ENCODE results near the gene SLC5A8. TPM values are rescaled to one million over a fixed set of nuclear protein-coding genes. Genes with fewer than 3 reads are reported as not detected.

The SLC5A8 gene
- polyA plus RNA-seq (2011; rRNA removed) (not detected in 2 replicates), polyA minus RNA-seq (2011; rRNA and poly(A)+ RNA removed) (not detected in 2 replicates)

- DNase-seq (ENCODE audit: low read depth, low spot score): no peak
- Histone ChIP-seq H3K4me3 (ENCODE audit: low read depth, low read length) (no peak within 1 kb of the TSS), H3K27me3 (ENCODE audit: control insufficient read depth, insufficient read depth, low read length) (peaks cover 11% of the 10 kb centered on the region), H3K27ac (ENCODE audit: low read depth, low read length) (no peak within 1 kb of the TSS), H3K9me3 (ENCODE audit: control insufficient read depth, insufficient read depth, low read length) (no peaks in the 10 kb centered on the region; the same call in 1 of the 2 replicates)
- CTCF ChIA-PET: no interaction called here
- TF ChIP-seq CTCF (IDR thresholded peaks at IDR 0.05; ENCODE audit: low read depth, low read length): no peak
- POLR2A ChIA-PET: no interaction called here
Measured at GRCh38 chr12:101209319-101210302, at the start of gene SLC5A8. SLC5A8 (minus strand) TSS chr12:101210238; CDS start chr12:101209848, 390 bp downstream.

GRCh38 chr12:101257357-101257756, 47.3 kb upstream of the SLC5A8 start:
- Histone ChIP-seq H3K4me3 (ENCODE audit: low read depth, low read length) (no peak overlapping the region), H3K9me3 (ENCODE audit: control insufficient read depth, insufficient read depth, low read length) (no peaks in the 10 kb centered on the region), H3K27me3 (ENCODE audit: control insufficient read depth, insufficient read depth, low read length) (no peaks in the 10 kb centered on the region), H3K27ac (ENCODE audit: low read depth, low read length) (no peak overlapping the region)
- CTCF ChIA-PET: no interaction called here
- no peak for DNase-seq (ENCODE audit: low read depth, low spot score)
- POLR2A ChIA-PET: no interaction called here
- no peak for TF ChIP-seq CTCF (IDR thresholded peaks at IDR 0.05; ENCODE audit: low read depth, low read length)

- Histone ChIP-seq H3K4me3 (ENCODE audit: low read depth, low read length) (no peak overlapping the region), H3K9me3 (ENCODE audit: control insufficient read depth, insufficient read depth, low read length) (no peaks in the 10 kb centered on the region), H3K27me3 (ENCODE audit: control insufficient read depth, insufficient read depth, low read length) (no peaks in the 10 kb centered on the region), H3K27ac (ENCODE audit: low read depth, low read length) (no peak overlapping the region)
- ChIA-PET CTCF (no interaction called here), POLR2A (no interaction called here)
- no peak for TF ChIP-seq CTCF (IDR thresholded peaks at IDR 0.05; ENCODE audit: low read depth, low read length)
- DNase-seq (ENCODE audit: low read depth, low spot score): no peak
Measured at GRCh38 chr12:101256266-101256665, 46.2 kb upstream of the SLC5A8 start.

DNA sequence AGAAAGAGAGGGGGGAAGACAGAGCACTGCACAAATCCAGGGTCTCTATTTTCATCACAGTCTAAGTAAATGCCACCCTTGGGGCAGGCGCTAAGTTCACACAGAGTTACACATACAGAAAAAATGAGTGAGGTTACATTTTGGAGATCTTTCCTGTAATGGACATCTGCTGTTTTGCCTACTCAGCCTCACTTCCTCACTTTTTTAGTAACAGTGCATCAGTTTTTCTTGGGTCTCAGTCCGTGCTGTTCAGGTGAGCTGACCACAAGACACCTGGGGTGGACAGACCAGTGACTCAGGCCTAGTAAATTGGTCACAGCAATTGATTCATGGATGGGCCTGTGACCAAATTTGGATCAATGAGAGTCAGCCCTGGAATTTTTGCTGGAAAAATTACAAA, 33.6 kb upstream of the SLC5A8 start:
- no peak for DNase-seq (ENCODE audit: low read depth, low spot score)
- H3K27ac ChIP-seq (ENCODE audit: low read depth, low read length): no peak overlapping the region
- H3K4me3 ChIP-seq (ENCODE audit: low read depth, low read length): no peak overlapping the region
- TF ChIP-seq CTCF (IDR thresholded peaks at IDR 0.05; ENCODE audit: low read depth, low read length): no peak
- H3K9me3 ChIP-seq (ENCODE audit: control insufficient read depth, insufficient read depth, low read length): peaks cover 6% of the 10 kb centered on the region
- ChIA-PET CTCF (no interaction called here), POLR2A (no interaction called here)
- H3K27me3 ChIP-seq (ENCODE audit: control insufficient read depth, insufficient read depth, low read length): no peaks in the 10 kb centered on the region

GRCh38 chr12:101243074-101243473, 33.0 kb upstream of the SLC5A8 start:
- Histone ChIP-seq H3K9me3 (ENCODE audit: control insufficient read depth, insufficient read depth, low read length) (peaks cover 6% of the 10 kb centered on the region), H3K27me3 (ENCODE audit: control insufficient read depth, insufficient read depth, low read length) (no peaks in the 10 kb centered on the region), H3K4me3 (ENCODE audit: low read depth, low read length) (no peak overlapping the region), H3K27ac (ENCODE audit: low read depth, low read length) (no peak overlapping the region)
- CTCF ChIA-PET: no interaction called here
- no peak for DNase-seq (ENCODE audit: low read depth, low spot score)
- POLR2A ChIA-PET: no interaction called here
- TF ChIP-seq CTCF (IDR thresholded peaks at IDR 0.05; ENCODE audit: low read depth, low read length): no peak
